Measurements from ENCODE around the gene GRB10. TPM values are rescaled to one million over a fixed set of nuclear protein-coding genes. Genes with fewer than 3 reads are reported as not detected.

Gene GRB10
- polyA plus RNA-seq, 2 of the 4 experiments (the other 2 are of a cell fraction), result 23.2 to 37.0 TPM

DNA sequence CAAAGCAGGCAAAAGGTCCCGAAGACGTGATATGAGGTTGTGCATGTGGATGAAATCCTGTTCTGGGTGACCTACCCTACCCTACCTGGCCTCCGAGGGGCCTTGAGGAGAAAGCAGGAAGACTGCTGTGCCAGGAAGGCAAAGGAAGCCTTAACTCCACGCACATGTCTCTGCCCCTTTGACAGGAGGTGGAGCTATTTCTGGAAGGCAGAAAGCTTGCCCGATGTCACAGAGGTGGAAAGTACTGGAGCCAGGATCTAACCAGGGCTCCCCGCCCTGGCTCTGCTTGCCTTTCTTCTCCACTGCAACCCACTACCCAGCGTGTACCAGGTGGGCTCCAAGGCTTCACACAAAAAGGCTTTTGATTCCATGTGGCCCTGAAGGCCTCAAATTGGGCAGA is 151.1 kb downstream of the GRB10 start:
- FAIRE-seq (no peak), DNase-seq (ENCODE audit: low read depth in 1 of 2, low spot score in 1 of 2) (no peak), ATAC-seq (no peak)
- no peak for TF ChIP-seq EHMT2 (IDR thresholded peaks at IDR 0.05; ENCODE audit: low read depth)
- ChIA-PET POLR2A (no interaction called here), CTCF (interaction anchor here (0.7 to 3.8 kb wide), 9 partner anchors 9 to 509 kb away, joined by 3 to 18 read pairs (median 9); no protein-coding TSS in a partner anchor)
- Histone ChIP-seq H3K4me1 (no peaks in the 10 kb centered on the region), H3K27ac (no peak overlapping the region), H3K9me3 (no peaks in the 10 kb centered on the region), H3K4me2 (no peak overlapping the region), H3K4me3 (no peak overlapping the region)
- 86% methylated on average over 7 of the region's 7 CpGs for WGBS (ENCODE audit: missing lambda C conversion rate)

DNA sequence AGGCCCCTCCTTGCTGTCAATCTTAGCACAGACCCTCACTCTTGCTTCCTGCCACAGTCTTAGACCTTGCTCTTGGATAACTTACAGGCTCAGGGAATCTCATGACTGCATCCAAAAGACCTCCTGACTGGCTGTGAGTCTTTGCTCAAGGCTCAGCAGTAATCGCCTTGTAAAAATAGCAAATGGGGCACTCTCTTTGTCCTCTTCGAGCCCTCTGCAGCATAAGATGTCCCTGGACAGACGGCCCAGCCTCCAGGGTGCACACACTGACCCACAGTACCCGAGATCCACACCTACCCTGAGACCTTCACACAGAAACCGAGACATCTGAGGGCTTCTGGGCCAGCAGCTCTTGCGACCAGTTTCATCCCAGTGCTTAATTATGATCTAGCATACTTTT is 151.6 kb downstream of the GRB10 start:
- no peak for DNase-seq (ENCODE audit: low read depth in 1 of 2, low spot score in 1 of 2)
- no peak overlapping the region for H3K4me2 ChIP-seq
- H3K4me1 ChIP-seq, result no peaks in the 10 kb centered on the region
- H3K9me3 ChIP-seq, result no peaks in the 10 kb centered on the region
- ATAC-seq, result no peak
- H3K4me3 ChIP-seq, result no peak overlapping the region
- TF ChIP-seq, protein P1, sequence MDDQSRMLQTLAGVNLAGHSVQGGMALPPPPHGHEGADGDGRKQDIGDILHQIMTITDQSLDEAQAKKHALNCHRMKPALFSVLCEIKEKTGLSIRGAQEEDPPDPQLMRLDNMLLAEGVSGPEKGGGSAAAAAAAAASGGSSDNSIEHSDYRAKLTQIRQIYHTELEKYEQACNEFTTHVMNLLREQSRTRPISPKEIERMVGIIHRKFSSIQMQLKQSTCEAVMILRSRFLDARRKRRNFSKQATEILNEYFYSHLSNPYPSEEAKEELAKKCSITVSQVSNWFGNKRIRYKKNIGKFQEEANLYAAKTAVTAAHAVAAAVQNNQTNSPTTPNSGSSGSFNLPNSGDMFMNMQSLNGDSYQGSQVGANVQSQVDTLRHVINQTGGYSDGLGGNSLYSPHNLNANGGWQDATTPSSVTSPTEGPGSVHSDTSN (IDR thresholded peaks at IDR 0.05), result no peak
- TF ChIP-seq NPAS2 (CRISPR knock-in tag; IDR thresholded peaks at IDR 0.05; ENCODE audit: borderline replicate concordance) (no peak), PHF8 (IDR thresholded peaks at IDR 0.05; ENCODE audit: borderline replicate concordance, low read depth) (no peak), BHLHE40 (IDR thresholded peaks at IDR 0.05; ENCODE audit: low read depth, low read length) (no peak)
- H3K27ac ChIP-seq, result no peak overlapping the region
- FAIRE-seq, result no peak
- ChIA-PET CTCF (interaction anchor here (0.7 to 2.4 kb wide), 3 partner anchors 23 to 509 kb away, joined by 3 to 9 read pairs (median 7); no protein-coding TSS in a partner anchor), POLR2A (no interaction called here)
- WGBS (ENCODE audit: missing lambda C conversion rate), result 80% methylated on average over 6 of the region's 6 CpGs

DNA sequence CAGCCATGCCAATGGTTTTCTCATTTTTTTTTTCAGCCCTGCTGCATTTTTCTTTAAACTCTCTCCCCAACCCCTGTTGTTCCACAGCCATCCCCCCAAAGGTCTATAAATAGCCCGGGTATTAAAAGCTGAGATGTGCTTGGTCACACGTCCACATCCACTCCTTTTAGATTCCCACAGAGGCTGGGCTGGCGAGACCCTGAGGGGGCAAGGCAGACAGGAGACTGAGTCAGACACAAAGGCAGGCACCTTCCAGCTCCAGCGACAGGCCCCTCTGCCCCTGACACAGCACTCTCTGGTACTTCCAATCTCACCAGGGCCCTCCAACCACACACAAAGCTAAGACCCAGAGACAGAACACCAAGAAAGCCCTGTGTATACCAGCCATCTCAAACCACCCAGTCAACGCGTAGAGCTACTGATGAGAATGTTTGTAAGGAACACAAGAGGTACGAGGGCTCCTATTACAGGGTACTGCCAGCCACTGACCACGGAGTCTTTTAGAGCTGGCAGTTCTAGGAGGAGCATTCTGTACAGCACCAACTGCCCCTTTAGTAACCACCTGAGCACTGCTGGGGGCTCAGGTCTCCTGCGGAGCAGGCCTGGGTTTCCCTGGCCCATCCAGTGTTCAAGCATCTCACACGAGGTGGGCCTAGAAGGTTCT is 153.3 kb downstream of the GRB10 start:
- Histone ChIP-seq H3K27ac (no peak overlapping the region), H3K4me3 (no peak overlapping the region), H3K9me3 (no peaks in the 10 kb centered on the region), H3K4me2 (no peak overlapping the region), H3K4me1 (no peaks in the 10 kb centered on the region)
- no peak for ATAC-seq
- ChIA-PET POLR2A (no interaction called here), CTCF (interaction anchor here (1.3 to 2.4 kb wide), 4 partner anchors 15 to 524 kb away, joined by 4 to 9 read pairs (median 6); no protein-coding TSS in a partner anchor)
- 84% methylated on average over 10 of the region's 10 CpGs for WGBS (ENCODE audit: missing lambda C conversion rate)
- FAIRE-seq, result no peak
- DNase-seq (ENCODE audit: low read depth in 1 of 2, low spot score in 1 of 2), result no peak
- TF ChIP-seq HOXA7 (CRISPR knock-in tag; IDR thresholded peaks at IDR 0.05) (no peak), RARB (CRISPR knock-in tag; IDR thresholded peaks at IDR 0.05) (no peak), ZC3H11A (IDR thresholded peaks at IDR 0.05) (no peak), CBX8 (IDR thresholded peaks at IDR 0.05) (no peak), CHD4 (IDR thresholded peaks at IDR 0.05; ENCODE audit: borderline replicate concordance) (no peak), POLR2A (IDR thresholded peaks at IDR 0.05; ENCODE audit: low read length) (no peak), NR3C1 (IDR thresholded peaks at IDR 0.05) (no peak), EHF (CRISPR knock-in tag; IDR thresholded peaks at IDR 0.05) (no peak), BHLHE40 (IDR thresholded peaks at IDR 0.05; ENCODE audit: low read depth, low read length) (no peak), RNF2 (IDR thresholded peaks at IDR 0.05; ENCODE audit: borderline replicate concordance, low read depth) (no peak), ESRRA (IDR thresholded peaks at IDR 0.05; ENCODE audit: borderline replicate concordance, low read length) (no peak), MAFK (IDR thresholded peaks at IDR 0.05; ENCODE audit: partially characterized antibody) (no peak), HOXB13 (CRISPR knock-in tag; IDR thresholded peaks at IDR 0.05; ENCODE audit: low read depth) (no peak)
- TF ChIP-seq, protein P2, sequence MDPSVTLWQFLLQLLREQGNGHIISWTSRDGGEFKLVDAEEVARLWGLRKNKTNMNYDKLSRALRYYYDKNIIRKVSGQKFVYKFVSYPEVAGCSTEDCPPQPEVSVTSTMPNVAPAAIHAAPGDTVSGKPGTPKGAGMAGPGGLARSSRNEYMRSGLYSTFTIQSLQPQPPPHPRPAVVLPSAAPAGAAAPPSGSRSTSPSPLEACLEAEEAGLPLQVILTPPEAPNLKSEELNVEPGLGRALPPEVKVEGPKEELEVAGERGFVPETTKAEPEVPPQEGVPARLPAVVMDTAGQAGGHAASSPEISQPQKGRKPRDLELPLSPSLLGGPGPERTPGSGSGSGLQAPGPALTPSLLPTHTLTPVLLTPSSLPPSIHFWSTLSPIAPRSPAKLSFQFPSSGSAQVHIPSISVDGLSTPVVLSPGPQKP (IDR thresholded peaks at IDR 0.05; ENCODE audit: low read depth, low read length), result no peak
- TF ChIP-seq, protein P3, sequence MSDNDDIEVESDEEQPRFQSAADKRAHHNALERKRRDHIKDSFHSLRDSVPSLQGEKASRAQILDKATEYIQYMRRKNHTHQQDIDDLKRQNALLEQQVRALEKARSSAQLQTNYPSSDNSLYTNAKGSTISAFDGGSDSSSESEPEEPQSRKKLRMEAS (IDR thresholded peaks at IDR 0.05), result no peak
- TF ChIP-seq, protein P4, sequence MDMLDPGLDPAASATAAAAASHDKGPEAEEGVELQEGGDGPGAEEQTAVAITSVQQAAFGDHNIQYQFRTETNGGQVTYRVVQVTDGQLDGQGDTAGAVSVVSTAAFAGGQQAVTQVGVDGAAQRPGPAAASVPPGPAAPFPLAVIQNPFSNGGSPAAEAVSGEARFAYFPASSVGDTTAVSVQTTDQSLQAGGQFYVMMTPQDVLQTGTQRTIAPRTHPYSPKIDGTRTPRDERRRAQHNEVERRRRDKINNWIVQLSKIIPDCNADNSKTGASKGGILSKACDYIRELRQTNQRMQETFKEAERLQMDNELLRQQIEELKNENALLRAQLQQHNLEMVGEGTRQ (IDR thresholded peaks at IDR 0.05), result no peak
- TF ChIP-seq, protein P5, sequence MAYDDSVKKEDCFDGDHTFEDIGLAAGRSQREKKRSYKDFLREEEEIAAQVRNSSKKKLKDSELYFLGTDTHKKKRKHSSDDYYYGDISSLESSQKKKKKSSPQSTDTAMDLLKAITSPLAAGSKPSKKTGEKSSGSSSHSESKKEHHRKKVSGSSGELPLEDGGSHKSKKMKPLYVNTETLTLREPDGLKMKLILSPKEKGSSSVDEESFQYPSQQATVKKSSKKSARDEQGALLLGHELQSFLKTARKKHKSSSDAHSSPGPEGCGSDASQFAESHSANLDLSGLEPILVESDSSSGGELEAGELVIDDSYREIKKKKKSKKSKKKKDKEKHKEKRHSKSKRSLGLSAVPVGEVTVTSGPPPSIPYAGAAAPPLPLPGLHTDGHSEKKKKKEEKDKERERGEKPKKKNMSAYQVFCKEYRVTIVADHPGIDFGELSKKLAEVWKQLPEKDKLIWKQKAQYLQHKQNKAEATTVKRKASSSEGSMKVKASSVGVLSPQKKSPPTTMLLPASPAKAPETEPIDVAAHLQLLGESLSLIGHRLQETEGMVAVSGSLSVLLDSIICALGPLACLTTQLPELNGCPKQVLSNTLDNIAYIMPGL (CRISPR knock-in tag; IDR thresholded peaks at IDR 0.05; ENCODE audit: borderline replicate concordance), result no peak
- TF ChIP-seq, protein P6, sequence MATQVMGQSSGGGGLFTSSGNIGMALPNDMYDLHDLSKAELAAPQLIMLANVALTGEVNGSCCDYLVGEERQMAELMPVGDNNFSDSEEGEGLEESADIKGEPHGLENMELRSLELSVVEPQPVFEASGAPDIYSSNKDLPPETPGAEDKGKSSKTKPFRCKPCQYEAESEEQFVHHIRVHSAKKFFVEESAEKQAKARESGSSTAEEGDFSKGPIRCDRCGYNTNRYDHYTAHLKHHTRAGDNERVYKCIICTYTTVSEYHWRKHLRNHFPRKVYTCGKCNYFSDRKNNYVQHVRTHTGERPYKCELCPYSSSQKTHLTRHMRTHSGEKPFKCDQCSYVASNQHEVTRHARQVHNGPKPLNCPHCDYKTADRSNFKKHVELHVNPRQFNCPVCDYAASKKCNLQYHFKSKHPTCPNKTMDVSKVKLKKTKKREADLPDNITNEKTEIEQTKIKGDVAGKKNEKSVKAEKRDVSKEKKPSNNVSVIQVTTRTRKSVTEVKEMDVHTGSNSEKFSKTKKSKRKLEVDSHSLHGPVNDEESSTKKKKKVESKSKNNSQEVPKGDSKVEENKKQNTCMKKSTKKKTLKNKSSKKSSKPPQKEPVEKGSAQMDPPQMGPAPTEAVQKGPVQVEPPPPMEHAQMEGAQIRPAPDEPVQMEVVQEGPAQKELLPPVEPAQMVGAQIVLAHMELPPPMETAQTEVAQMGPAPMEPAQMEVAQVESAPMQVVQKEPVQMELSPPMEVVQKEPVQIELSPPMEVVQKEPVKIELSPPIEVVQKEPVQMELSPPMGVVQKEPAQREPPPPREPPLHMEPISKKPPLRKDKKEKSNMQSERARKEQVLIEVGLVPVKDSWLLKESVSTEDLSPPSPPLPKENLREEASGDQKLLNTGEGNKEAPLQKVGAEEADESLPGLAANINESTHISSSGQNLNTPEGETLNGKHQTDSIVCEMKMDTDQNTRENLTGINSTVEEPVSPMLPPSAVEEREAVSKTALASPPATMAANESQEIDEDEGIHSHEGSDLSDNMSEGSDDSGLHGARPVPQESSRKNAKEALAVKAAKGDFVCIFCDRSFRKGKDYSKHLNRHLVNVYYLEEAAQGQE (IDR thresholded peaks at IDR 0.05), result no peak

Measured in A549 (cell line).